Activated CD4-positive, alpha-beta T cell treated with anti-CD3 and anti-CD28 coated beads, Interleukin-2, amount 10 ng/mL, durations not matched to agents 7 days and 5 days (primary cell): Measurements from ENCODE around the gene GALC. TPM values are rescaled to one million over a fixed set of nuclear protein-coding genes. Genes with fewer than 3 reads are reported as not detected.

Experiments
- CTCF ChIA-PET: fragments of 350-600 bp; sonication (Branson Sonifier 250); formaldehyde crosslinking; loops from one replicate; lab custom pipeline; 2021; ENCODE audit warnings: antibody characterized with exemption; lab: Charles Lee
- POLR2A ChIA-PET: fragments of 350-600 bp; sonication (Branson Sonifier 250); formaldehyde crosslinking; loops from one replicate; lab custom pipeline; 2021; ENCODE audit warnings: antibody characterized with exemption; lab: Charles Lee
- DNase-seq: peaks from one replicate; pipeline ENCODE4 v3.0.0-alpha.2; 2020
- H3K27ac Mint-ChIP-seq: one replicate; pipeline ENCODE4 v1.8.0; 2021; ENCODE audit warnings: mild to moderate bottlenecking, moderate library complexity, mixed read lengths
- H3K27me3 Mint-ChIP-seq: one replicate; pipeline ENCODE4 v1.8.0; 2021; ENCODE audit warnings: mixed read lengths
- H3K36me3 Mint-ChIP-seq: one replicate; pipeline ENCODE4 v1.8.0; 2021; ENCODE audit warnings: low read depth, mixed read lengths
- H3K4me1 Mint-ChIP-seq: one replicate; pipeline ENCODE4 v1.8.0; 2021; ENCODE audit warnings: mixed read lengths
- H3K4me3 Mint-ChIP-seq: one replicate; pipeline ENCODE4 v1.8.0; 2021; ENCODE audit warnings: mild to moderate bottlenecking, moderate library complexity, mixed read lengths
- H3K9me3 Mint-ChIP-seq: one replicate; pipeline ENCODE4 v1.8.0; 2021; ENCODE audit warnings: mixed read lengths
- total RNA-seq, 2 experiments: library from RNA; stranded (reverse); gene quantifications; one replicate each; pipeline ENCODE4 v1.2.3, GENCODE V29; 2021

Gene GALC
- total RNA-seq, 2 experiments from 2014 or later: 15.5 to 16.9 TPM

- no peak for DNase-seq
- Mint-ChIP-seq H3K27me3 (peaks cover 30% of the 10 kb centered on the region), H3K36me3 (no peaks in the 10 kb centered on the region), H3K27ac (no peak overlapping the region), H3K9me3 (no peaks in the 10 kb centered on the region), H3K4me1 (no peaks in the 10 kb centered on the region), H3K4me3 (no peak overlapping the region)
- CTCF ChIA-PET: interaction anchor here (1.0 kb wide), 1 partner anchor 149 kb away, joined by 3 read pairs; no protein-coding TSS in a partner anchor
- POLR2A ChIA-PET: no interaction called here
These were observed 98.1 kb downstream of the GALC start for GRCh38 chr14:87894920-87895319.

- no peak overlapping the region for H3K27ac Mint-ChIP-seq
- H3K4me3 Mint-ChIP-seq: no peak overlapping the region
- H3K4me1 Mint-ChIP-seq: no peaks in the 10 kb centered on the region
- H3K36me3 Mint-ChIP-seq: no peaks in the 10 kb centered on the region
- DNase-seq: no peak
- ChIA-PET CTCF (no interaction called here), POLR2A (no interaction called here)
- H3K9me3 Mint-ChIP-seq: no peaks in the 10 kb centered on the region
- peaks cover 19% of the 10 kb centered on the region for H3K27me3 Mint-ChIP-seq
These were observed 100.2 kb downstream of the GALC start for GRCh38 chr14:87892763-87893162.

GRCh38 chr14:87888136-87888999 is 104.6 kb downstream of the GALC start:
- Mint-ChIP-seq H3K27me3 (peaks cover 4% of the 10 kb centered on the region), H3K9me3 (no peaks in the 10 kb centered on the region), H3K4me1 (no peaks in the 10 kb centered on the region), H3K36me3 (no peaks in the 10 kb centered on the region), H3K27ac (no peak overlapping the region), H3K4me3 (no peak overlapping the region)
- POLR2A ChIA-PET: no interaction called here
- CTCF ChIA-PET: no interaction called here
- peak; percentile 22 for DNase-seq

- H3K36me3 Mint-ChIP-seq: no peaks in the 10 kb centered on the region
- CTCF ChIA-PET: no interaction called here
- H3K9me3 Mint-ChIP-seq: no peaks in the 10 kb centered on the region
- H3K4me1 Mint-ChIP-seq: no peaks in the 10 kb centered on the region
- H3K27ac Mint-ChIP-seq: no peak overlapping the region
- POLR2A ChIA-PET: no interaction called here
- no peak overlapping the region for H3K4me3 Mint-ChIP-seq
- peaks cover 8% of the 10 kb centered on the region for H3K27me3 Mint-ChIP-seq
- no peak for DNase-seq
These were observed 109.2 kb downstream of the GALC start for GRCh38 chr14:87883750-87884149.

Other genes with a start within 250 kb of the GALC start
- gene GPR65, start 12.0 kb upstream of the GALC start, total RNA-seq: 10 to 100 TPM; 17.9 to 21.0 TPM